ENCODE data around the gene HS6ST2.

GRCh38 chrX:132757066-132757623, 201.3 kb downstream of the HS6ST2 start:
- no peak for TF ChIP-seq EZH2phosphoT487 (IDR thresholded peaks at IDR 0.05; ENCODE audit: insufficient read depth, low read depth)
- no peak for TF ChIP-seq EZH2 (IDR thresholded peaks at IDR 0.05; ENCODE audit: insufficient read depth, poor library complexity, severe bottlenecking)
